Left cardiac atrium (tissue), 4 donors: Measurements from ENCODE around the gene ABLIM2. TPM values are rescaled to one million over a fixed set of nuclear protein-coding genes. Genes with fewer than 3 reads are reported as not detected.

Experiments
- ATAC-seq, 2 donors: fragments of 200-7000 bp; cut with Tn5 transposase; one replicate each; pipeline ENCODE4 v1.9.1; 2020; ENCODE audit warnings: mild to moderate bottlenecking in 2 of 2, moderate library complexity in 2 of 2
- DNase-seq: peaks from one replicate; pipeline ENCODE4 v3.0.0-alpha.2; 2020
- intact Hi-C, 2 donors: fragments of 100-400 bp; cut with DNase I; formaldehyde crosslinking; loops; one replicate each; pipeline versions ENCODE4 v1.14.1 to v1.15.1; 2022 to 2023
- long read RNA-seq: library from polyadenylated mRNA; unstranded; transcript quantifications from one replicate; pipeline ENCODE4 v2.0.0, GENCODE V29; 2021
- total RNA-seq, 2 donors: library from RNA; stranded (reverse); fragmentation: NEBNext Ultra II Directional; extraction: Animal tissue kit (Norgen Biotek cat#: 25700); gene quantifications; one replicate each; pipeline ENCODE4 v1.2.1, GENCODE V29; 2021
- donor health status: DM: no; HTN: yes; CAD: no.
- donor health status: DM: no; HTN: yes; CAD: no; lungs with severe emphysema.
- donor health status: DM: yes; HTN: yes; CAD: no.
- donor health status: Dilated cardiomyopathy.

The ABLIM2 gene
- total RNA-seq = 10 to 100 TPM; 14.3 to 23.1 TPM
- long read RNA-seq, partial matches to known transcripts = 0 of 2 reads
- long read RNA-seq, other reads (novel, unspliced or antisense) = 2 of 2 reads

GRCh38 chr4:8158710-8159536 is at the start of gene ABLIM2:
TSS of gene ABLIM2 (minus strand) at chr4:8158813. CDS start at chr4:8158689, 124 bp downstream.
- DNase-seq (peak; percentile 98), ATAC-seq (peak; percentile 97 to 98)
- intact Hi-C loops = no loop called here

DNA sequence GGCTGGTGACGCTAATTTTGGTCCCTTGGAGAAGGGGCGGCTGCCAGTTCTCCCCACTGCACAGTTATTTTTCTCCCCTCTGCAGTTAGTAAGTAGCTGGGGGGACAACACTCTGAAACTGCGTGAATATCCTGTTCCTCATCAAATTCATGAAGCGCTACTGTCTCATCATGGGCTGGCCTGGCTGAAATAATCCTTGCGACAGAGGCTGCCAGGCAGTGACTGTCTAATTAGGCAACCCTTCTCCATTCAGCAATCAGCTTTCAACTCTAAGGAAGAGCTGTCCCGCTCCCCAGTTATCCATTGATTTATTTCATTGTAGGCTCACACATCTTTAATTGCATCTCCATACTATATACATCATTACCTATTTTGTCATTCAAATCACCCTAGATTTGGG is 48.7 kb upstream of the ABLIM2 start:
- ATAC-seq = peak in 1 of 2 donors; percentile 19
- intact Hi-C loops = no loop called here
- no peak for DNase-seq

DNA sequence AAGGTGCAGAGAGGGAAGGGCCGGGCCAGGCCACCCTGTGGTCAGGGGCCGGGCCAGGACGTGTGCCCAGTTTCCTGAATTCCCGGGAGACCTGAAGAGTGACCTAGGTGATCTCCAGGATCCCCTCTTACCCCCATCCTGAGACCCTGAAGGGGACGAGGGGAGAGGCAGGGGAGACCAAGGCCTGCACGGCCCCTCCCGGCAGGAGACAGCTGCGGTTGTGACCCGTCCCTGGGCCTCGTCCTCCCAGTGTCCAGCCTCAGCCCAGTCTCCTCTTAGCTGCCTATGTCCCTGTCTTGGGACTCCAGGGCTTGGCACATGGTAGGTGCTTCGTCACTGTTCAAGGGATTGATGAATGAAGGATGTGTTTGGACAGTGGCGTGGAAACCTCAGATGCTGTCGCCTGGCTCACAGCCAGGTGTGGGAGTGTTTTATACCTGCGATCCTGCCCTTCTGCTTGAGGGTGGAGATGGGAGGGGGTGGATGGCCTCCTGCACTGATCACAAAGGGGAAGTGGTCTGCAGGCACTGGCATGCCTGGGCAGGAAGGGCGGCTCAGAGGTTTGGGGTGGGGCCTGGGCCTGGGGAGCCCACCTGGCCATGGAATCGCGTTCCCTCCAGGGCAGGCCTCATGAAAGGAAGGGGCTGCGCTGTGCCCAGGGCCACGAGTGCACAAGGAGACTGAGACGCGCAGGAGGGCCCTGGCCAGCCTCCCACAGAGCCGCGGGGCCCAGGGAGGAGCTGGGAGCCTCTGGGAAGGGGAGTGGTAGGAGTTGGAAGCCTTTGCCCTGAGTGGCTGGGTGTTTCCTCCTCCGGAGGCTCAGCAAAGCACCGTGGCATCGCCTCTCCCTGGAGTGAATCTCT is 47.4 kb upstream of the ABLIM2 start:
- intact Hi-C loops = no loop called here
- DNase-seq = no peak
- peak; percentile 13 to 44 for ATAC-seq

- DNase-seq (no peak), ATAC-seq (peak in 1 of 2 donors; percentile 2)
Measured at GRCh38 chr4:8205241-8205707, 46.7 kb upstream of the ABLIM2 start.

DNA sequence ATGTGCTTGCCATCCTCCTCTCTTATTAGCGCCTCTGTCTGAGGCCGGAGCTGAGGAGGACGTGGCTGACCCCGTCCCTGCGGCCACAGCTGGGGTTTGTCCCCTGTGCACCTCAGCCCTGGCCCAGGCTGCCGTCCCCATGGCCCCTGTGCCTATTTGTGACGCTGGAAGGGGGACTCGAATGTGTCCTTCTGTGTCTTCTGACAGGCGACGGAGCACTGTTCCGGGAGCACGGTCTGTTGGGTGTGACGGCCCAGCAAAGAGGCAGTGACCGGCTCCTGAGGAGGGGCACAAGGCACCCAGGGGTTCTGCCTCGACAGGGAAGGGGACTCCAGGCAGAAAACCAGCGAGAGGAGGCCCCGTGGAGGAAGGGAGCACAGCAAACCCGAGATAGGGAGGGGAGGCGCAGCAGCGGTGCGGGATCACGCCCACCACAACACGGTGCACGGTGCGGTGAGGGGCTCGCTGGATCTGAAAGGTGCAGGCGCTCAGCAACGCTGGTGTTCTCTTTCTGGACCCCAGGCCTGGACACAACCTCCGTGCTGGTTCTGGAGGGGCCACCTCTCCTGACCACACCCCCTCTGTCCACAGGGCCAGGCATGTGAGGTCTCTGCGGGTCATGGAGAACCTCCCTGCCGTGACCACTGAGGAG is 46.1 kb upstream of the ABLIM2 start:
- intact Hi-C loops = no loop called here
- DNase-seq = no peak
- no peak for ATAC-seq

More at GRCh38 chr4:8205241-8205707, 46.7 kb upstream of the ABLIM2 start:
- intact Hi-C loops = no loop called here

DNA sequence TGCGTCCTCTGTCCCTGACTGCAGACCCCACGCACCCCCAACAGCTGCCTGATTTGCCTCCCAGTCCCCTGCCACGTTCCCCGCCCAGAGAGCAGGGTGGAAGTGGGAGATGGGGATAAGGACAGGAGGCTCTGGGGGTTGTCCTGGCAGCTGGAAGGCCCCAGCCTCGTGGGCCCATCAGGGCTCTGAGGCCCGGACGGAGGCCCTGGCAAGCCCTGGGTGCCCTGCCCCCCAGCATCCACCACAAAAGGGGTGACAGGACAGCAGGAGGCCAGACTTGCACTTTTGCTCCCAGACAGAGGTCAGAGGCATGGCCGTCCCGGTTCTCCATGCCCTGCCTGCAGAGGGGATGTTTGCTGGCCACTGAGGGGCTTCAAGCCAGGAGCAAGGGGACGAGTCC is 45.2 kb upstream of the ABLIM2 start:
- intact Hi-C loops = no loop called here
- ATAC-seq (no peak), DNase-seq (no peak)

- ATAC-seq = no peak
- no peak for DNase-seq
- intact Hi-C loops = no loop called here
Measured at GRCh38 chr4:8203052-8203401, 44.4 kb upstream of the ABLIM2 start.

- ATAC-seq (no peak), DNase-seq (no peak)
- intact Hi-C loops = no loop called here
Measured at GRCh38 chr4:8202108-8203051, 43.8 kb upstream of the ABLIM2 start.

- ATAC-seq (peak in 1 of 2 donors; percentile 14), DNase-seq (no peak)
- intact Hi-C loops = no loop called here
Measured at GRCh38 chr4:8201321-8201781, 42.7 kb upstream of the ABLIM2 start.

DNA sequence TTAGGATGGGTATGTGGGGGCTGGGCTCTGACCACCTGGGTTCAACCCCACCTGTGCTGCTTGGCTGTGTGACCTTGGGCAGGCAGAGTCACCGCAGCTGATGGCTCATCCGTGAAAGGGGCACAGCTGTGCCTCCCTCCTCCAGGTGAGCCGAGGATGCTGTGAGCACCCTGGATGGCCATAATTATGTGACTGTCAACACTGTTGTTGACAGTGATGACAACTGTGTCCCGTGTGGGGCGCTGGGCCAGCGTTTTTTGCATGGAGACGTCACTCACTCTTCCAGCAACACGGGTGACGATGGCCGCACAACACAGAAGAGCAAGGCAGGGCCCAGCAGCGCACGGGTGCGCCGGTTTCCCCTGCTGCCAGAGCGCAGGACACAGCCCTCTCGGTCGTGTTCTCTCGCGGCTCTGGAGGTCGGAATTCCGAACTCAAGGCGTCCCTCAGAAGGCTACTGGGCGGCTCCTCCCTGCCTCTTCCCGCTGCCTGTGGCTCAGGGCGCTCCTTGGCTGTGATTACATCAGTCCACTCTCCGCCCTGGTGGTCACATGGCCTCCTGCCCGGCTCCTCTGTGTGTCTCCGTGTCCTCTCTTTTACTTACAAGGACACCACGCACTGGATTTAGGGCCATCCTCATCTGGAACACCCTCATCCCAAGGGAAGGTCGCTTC is 41.8 kb upstream of the ABLIM2 start:
- ATAC-seq (peak; percentile 50 to 60), DNase-seq (peak; percentile 86)
- intact Hi-C loops = no loop called here

DNA sequence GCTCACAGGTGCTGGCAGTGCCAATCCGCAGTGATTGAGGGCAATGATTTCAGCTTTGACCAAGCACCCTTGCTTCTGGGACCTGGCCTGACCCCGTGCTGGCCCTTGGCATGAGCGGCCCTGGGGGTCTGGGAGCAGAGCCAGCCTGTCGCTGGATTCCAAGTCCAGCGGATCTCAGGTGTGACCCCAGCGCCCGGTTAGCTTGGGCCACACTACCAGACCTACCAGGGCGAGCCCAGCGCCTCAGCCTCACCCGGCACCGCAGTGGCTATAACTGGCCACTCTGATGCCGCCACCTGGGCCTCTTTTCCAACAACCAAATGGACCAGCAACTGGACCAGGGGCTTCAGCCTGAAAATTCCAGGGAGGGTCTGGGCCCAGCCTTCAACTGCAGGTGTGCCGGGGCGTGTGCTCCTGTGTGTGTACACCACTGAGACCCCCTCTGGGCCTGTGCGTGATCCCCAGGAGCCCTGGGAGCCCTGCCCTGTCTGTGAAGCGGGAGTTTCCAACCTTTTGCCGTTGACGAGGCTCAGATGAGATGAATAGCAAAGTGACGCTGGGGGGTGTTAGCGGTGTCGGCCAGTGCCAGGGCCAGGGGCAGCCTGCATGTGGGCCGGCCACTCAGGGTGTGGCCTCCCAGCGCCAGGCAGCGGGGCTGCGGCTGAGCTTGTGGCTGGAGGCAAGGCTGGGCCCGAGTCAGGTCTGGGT is 41.1 kb upstream of the ABLIM2 start:
- intact Hi-C loops = no loop called here
- peak in 1 of 2 donors; percentile 17 for ATAC-seq

GRCh38 chr4:8198906-8199593 is 40.4 kb upstream of the ABLIM2 start, which contains the start of gene SH3TC1:
TSS of gene SH3TC1 (plus strand) at chr4:8199290. CDS start at chr4:8205195, 5,905 bp downstream.
- DNase-seq (peak; percentile 91), ATAC-seq (peak; percentile 89 to 93)
- intact Hi-C loops = no loop called here

More for the DNA sequence above, 41.1 kb upstream of the ABLIM2 start:
- DNase-seq = no peak

GRCh38 chr4:8198206-8198905 is 39.7 kb upstream of the ABLIM2 start:
- intact Hi-C loops = no loop called here
- peak; percentile 2 to 36 for ATAC-seq
- no peak for DNase-seq

DNA sequence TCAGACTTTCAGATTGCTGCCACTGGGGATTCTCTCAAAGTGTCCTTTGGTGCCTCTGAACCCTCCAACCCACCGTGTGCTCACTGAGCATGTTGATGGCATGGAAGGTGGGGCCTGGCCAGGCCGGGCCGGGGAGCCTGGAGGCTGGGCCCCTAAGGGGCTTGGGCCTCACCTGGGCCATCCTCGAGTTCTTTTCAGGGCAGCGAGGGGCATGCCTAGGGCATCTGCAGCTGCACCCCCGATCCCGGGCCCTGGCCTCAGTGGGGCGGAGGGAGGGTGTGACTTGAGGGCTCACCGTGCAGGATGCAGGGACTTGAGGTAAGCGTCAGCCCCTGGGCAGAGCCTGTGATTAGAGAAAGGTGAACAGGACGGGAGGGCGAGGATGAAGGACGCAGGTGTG is 38.9 kb upstream of the ABLIM2 start:
- no peak for ATAC-seq
- intact Hi-C loops = no loop called here
- no peak for DNase-seq

DNA sequence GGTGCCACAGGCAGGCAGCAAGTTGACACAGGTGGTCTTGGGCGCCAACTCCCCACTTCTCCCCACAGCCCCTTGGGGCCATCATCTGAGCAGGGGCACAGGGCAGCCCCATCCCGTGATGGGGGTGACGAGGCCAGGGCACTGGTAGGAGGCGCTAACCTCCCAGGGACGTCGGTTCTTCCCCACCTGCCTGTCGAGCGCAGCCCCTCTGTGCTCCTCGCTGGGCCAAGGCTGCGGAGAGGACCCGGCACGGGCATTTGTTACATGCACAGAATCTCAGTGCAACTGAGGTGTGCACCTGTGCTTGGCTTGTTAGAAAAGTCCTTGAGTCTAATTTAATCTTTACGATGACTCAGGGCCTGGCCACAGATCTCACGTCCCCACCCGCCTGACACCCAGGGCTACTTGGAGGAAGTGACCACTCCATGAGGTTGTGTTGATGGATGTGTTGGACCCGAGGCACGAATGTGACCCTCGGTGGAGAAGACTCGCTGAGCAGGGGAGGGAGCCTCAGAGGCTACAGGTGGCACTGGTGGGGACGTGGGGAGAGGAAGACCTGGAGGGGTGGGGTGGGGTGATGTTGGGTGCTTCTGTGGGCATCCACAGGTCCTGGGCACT is 37.3 kb upstream of the ABLIM2 start:
- DNase-seq = no peak

More for the DNA sequence above, 37.3 kb upstream of the ABLIM2 start:
- no peak for ATAC-seq
- intact Hi-C loops = no loop called here
